ENCODE measurements around the gene DDX42. TPM values are rescaled to one million over a fixed set of nuclear protein-coding genes. Genes with fewer than 3 reads are reported as not detected.

DDX42 gene
- total and polyA plus RNA-seq, 9 of the 15 experiments (the other 6 are each of a cell fraction or from before 2014, with no cell fraction given): 16.5 to 149 (median 87.6) TPM

DNA sequence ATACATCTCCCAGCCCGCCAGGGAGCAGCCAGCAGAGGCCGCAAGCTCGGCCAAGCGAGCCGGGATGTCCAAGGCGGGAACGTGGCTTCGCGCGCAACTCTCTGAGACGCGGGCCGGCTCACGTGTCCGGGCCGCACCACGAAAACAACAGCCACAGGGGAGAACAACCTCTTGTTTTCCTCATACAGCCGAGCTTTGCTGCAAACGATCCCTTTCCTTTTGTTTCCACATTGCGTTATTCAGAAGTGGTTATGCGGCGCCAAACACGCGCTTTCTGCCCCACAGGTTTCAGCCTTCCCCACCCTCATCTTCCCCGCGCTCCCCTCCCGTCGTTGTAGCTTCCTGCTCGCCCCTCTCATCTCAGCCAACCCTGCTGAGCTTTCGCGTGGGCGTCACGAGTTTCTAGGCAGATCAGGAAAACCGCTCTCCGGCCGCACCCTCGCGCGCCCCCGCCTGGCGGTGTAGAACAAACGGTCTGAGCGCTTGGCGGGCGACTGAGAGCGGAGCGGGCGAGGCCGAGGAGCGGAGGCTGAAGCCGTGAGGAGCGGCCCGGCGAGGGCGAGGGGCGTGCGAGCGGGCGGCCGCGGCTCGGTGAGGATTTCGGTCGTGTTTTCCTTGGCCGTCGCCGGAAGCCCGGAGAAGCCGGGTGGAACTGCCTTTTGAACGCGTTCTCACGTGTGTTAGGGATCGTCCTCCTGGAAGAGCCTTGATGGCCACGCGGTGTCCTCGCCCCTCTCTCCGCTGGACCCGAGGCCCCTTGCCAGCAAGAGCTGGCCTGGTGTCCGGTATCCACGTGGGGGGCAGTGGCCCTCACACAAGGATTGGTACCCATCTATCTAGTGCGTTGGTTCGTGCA lies 75.1 kb downstream of the DDX42 start:
- Histone ChIP-seq H3K79me2 (ENCODE audit: control insufficient read depth, insufficient read depth, low read length) (peaks cover 30% of the 10 kb centered on the region), H2AFZ (ENCODE audit: low read depth, low read length) (peak overlapping the region; percentile 100), H3K36me3 (ENCODE audit: control insufficient read depth, insufficient read depth, low read length) (peaks cover 5% of the 10 kb centered on the region; the same call in 1 of the 3 replicates), H3K9me1 (ENCODE audit: control insufficient read depth, insufficient read depth, low read length) (no peaks in the 10 kb centered on the region), H3K4me3 (peak overlapping the region; percentile 40), H3K27me3 (ENCODE audit: control insufficient read depth in 2 of 2, insufficient read depth in 2 of 2, low read length in 2 of 2) (no peaks in the 10 kb centered on the region), H3K27ac (ENCODE audit: extremely low read depth, low read depth, low read length) (peak overlapping the region; percentile 99), H3K4me1 (replicated peaks in 1 of 2; ENCODE audit: control insufficient read depth in 2 of 2, insufficient read depth in 2 of 2, low read length in 2 of 2) (peaks cover 22 to 26% of the 10 kb centered on the region in 2 experiments; a peak in 4 of 5 replicates), H4K20me1 (replicated peaks; ENCODE audit: control insufficient read depth, insufficient read depth, low read length) (no peaks in the 10 kb centered on the region), H3K9me3 (replicated peaks; ENCODE audit: control insufficient read depth, insufficient read depth, low read depth, low read length) (peaks cover 2% of the 10 kb centered on the region; the same call in 1 of the 2 replicates), H3K4me2 (ENCODE audit: insufficient read depth, low read length) (peak overlapping the region; percentile 86), H3K9ac (ENCODE audit: insufficient read depth in 1 of 2, low read depth in 2 of 2, low read length in 2 of 2) (peak overlapping the region; percentile 91 to 95)
- ATAC-seq (peak; percentile 93), DNase-seq (ENCODE audit: extremely low read depth in 1 of 4, low spot score in 3 of 4) (peak; percentile 92 to 99 (median 96)), FAIRE-seq (peak; percentile 89)
- intact Hi-C loops (cut with micrococcal nuclease): loop anchor here (10.0 kb wide), 2 partner anchors 224 to 414 kb away; partner anchors contain the start of gene MAP3K3
- POLR2A ChIA-PET: interaction anchor here (0.6 to 1.7 kb wide), 9 partner anchors 9 to 76 kb away, joined by 3 to 10 read pairs (median 6); partner anchors contain the start of genes CCDC47 and PSMC5
- TSS peak; percentile 69 for BruUV-seq (replicated peaks)
- WGBS (ENCODE audit: insufficient coverage, low coverage, missing lambda C conversion rate): under 1% methylated on average over 50 of the region's 82 CpGs
- CTCF ChIA-PET (ENCODE audit: low intra/inter-chr PET ratio): interaction anchor here (0.6 kb wide), 1 partner anchor 1371 kb away, joined by 3 read pairs; no protein-coding TSS in a partner anchor
- in situ Hi-C loops (cut with MboI): loop anchor here (25.0 kb wide), 1 partner anchor 412 kb away; the partner anchor contains the start of gene CYB561
- TF ChIP-seq ARNT (IDR thresholded peaks at IDR 0.05) (peak; percentile 77 to 84; a peak in 2 of 4 replicates), ERF (CRISPR knock-in tag; IDR thresholded peaks at IDR 0.05) (peak; percentile 81), CSDE1 (IDR thresholded peaks at IDR 0.05) (peak in 1 of 2 experiments; percentile 35; a peak in 1 of 4 replicates), PCBP1 (IDR thresholded peaks at IDR 0.05; ENCODE audit: low read depth, low read length, poor library complexity, severe bottlenecking) (peak; percentile 85), FOXJ3 (CRISPR knock-in tag; IDR thresholded peaks at IDR 0.05) (no peak), MAFF (IDR thresholded peaks at IDR 0.05; ENCODE audit: low read length) (peak; percentile 52; the same call in 1 of the 2 replicates), VEZF1 (CRISPR knock-in tag; IDR thresholded peaks at IDR 0.05) (no peak), ZNF518B (CRISPR knock-in tag; IDR thresholded peaks at IDR 0.05) (no peak), NCOR1 (IDR thresholded peaks at IDR 0.05) (0 out of 2 replicates have a peak, but pooled peaks have one; percentile 13), ZNF584 (CRISPR knock-in tag; IDR thresholded peaks at IDR 0.05; ENCODE audit: low read depth) (peak; percentile 84), KLF1 (tag; IDR thresholded peaks at IDR 0.05) (peak; percentile 39; the same call in 1 of the 2 replicates), ZNF512 (tag; IDR thresholded peaks at IDR 0.05) (no peak)
